K562 (cell line): ENCODE results near the gene PALM3. TPM values are rescaled to one million over a fixed set of nuclear protein-coding genes. Genes with fewer than 3 reads are reported as not detected.

Experiments
- BMI1 ChIP-seq: fragments of 150-350 bp; IDR thresholded peaks from 2 replicates; pipeline ENCODE4 v1.6.1; 2014; ENCODE audit warnings: low read length
- CCNT2 ChIP-seq: IDR thresholded peaks from 2 replicates; pipeline ENCODE4 v1.6.1; 2011; ENCODE audit warnings: borderline replicate concordance, low read depth, mild to moderate bottlenecking, moderate library complexity, mixed read lengths, low read length; ENCODE audit not compliant: insufficient read length; ENCODE audit errors: extremely low read depth
- FOXK1 ChIP-seq: sonication (generic); formaldehyde crosslinking; IDR thresholded peaks from 2 replicates; pipeline ENCODE4 v1.8.0; 2022; ENCODE audit warnings: missing genetic modification reagents, mild to moderate bottlenecking, borderline replicate concordance
- GTF2E2 ChIP-seq: fragments of 200-800 bp; sonication (Bioruptor generic); IDR thresholded peaks from 2 replicates; pipeline ENCODE4 v1.6.1; 2016; ENCODE audit warnings: missing genetic modification characterization, missing compliant biosample characterization
- HCFC1 ChIP-seq: IDR thresholded peaks from 2 replicates; pipeline ENCODE4 v1.6.1; 2012; ENCODE audit warnings: low read depth, low read length, improper control_type of control experiment
- KLF16 ChIP-seq: IDR thresholded peaks from 2 replicates; pipeline ENCODE4 v1.6.1; 2016; ENCODE audit warnings: antibody characterized with exemption
- MTA3 ChIP-seq: fragments of 450-650 bp; formaldehyde crosslinking; IDR thresholded peaks from 2 replicates; pipeline ENCODE4 v1.6.1; 2017; ENCODE audit warnings: mild to moderate bottlenecking, borderline replicate concordance
- SREBF1 ChIP-seq: fragments of 150-350 bp; IDR thresholded peaks from 2 replicates; pipeline ENCODE4 v1.6.1; 2014; ENCODE audit warnings: antibody characterized with exemption, low read depth, low read length, borderline replicate concordance
- STAT5B ChIP-seq: fragments of 250-450 bp; sonication (Bioruptor Pico); IDR thresholded peaks from 2 replicates; pipeline ENCODE4 v1.8.0; 2021; ENCODE audit warnings: mild to moderate bottlenecking, inconsistent platforms
- TCF7L2 ChIP-seq: fragments of 150-350 bp; IDR thresholded peaks from 2 replicates; pipeline ENCODE4 v1.6.1; 2016; ENCODE audit warnings: low read depth, mild to moderate bottlenecking, low read length, moderate library complexity
- TCFL5 ChIP-seq: fragments of 250-450 bp; sonication (Bioruptor Pico); conservative IDR thresholded peaks from 2 replicates; pipeline ENCODE4 v1.6.1; 2021; ENCODE audit warnings: mild to moderate bottlenecking, moderate library complexity, matching md5 sums
- TEAD4 ChIP-seq, 2 experiments: sonication (generic) in 1 of 2; formaldehyde crosslinking in 1 of 2; IDR thresholded peaks; 2 replicates each; pipeline versions ENCODE4 v1.6.1 to v1.8.0; 2012 to 2022; ENCODE audit warnings: borderline replicate concordance in 1 of 2, inconsistent platforms in 1 of 2, low read length in 1 of 2, mild to moderate bottlenecking in 1 of 2, missing genetic modification reagents in 1 of 2
- U2AF1 ChIP-seq: fragments of 200-400 bp; formaldehyde crosslinking; optimal IDR thresholded peaks from 2 replicates; pipeline ENCODE3; 2017; ENCODE audit warnings: mild to moderate bottlenecking, low read depth, low read length, moderate library complexity
- U2AF2 ChIP-seq: fragments of 200-400 bp; formaldehyde crosslinking; optimal IDR thresholded peaks from 2 replicates; pipeline ENCODE3; 2017; ENCODE audit warnings: low read depth, mild to moderate bottlenecking, low read length
- ZNF436 ChIP-seq: fragments of 250-450, 450-650 bp; sonication (Bioruptor Pico); formaldehyde crosslinking; IDR thresholded peaks from 2 replicates; pipeline ENCODE4 v1.7.0; 2020; ENCODE audit warnings: mild to moderate bottlenecking
- polyA plus RNA-seq, 8 experiments: library from polyadenylated mRNA; depleted of rRNA in 4 of 8; stranded (reverse) in 5 of 8; unstranded in 3 of 8; fragments of >200 nt; fragmentation: Nextera tagmentation in 2 of 8; fragmentation: Illumina TruSeq in 1 of 8; extraction: Ambion mirVana in 2 of 8; extraction: Trizol in 1 of 8; gene quantifications; 2 replicates each; pipeline versions ENCODE4 v1.2.1 to v1.2.3, GENCODE V29; 2011 to 2014; ENCODE audit warnings: inconsistent platforms in 1 of 8, missing spikeins in 1 of 8
- total RNA-seq, 7 experiments: library from RNA; depleted of rRNA in 6 of 7; stranded (reverse); fragments of >200 nt in 6 of 7; fragmentation: Illumina TruSeq in 2 of 7; extraction: Trizol in 2 of 7; gene quantifications; 2 replicates each; pipeline versions ENCODE4 v1.2.1 to v1.2.3, GENCODE V29; 2011 to 2021; ENCODE audit warnings: low replicate concordance in 1 of 7
- TF ChIP-seq, protein P1 (sequence below): fragments of 250-450 bp; sonication (Bioruptor Pico); IDR thresholded peaks from 2 replicates; pipeline ENCODE4 v1.4.0; 2020; ENCODE audit warnings: borderline replicate concordance
- TF ChIP-seq, protein P2 (sequence below): fragments of 250-450 bp; sonication (Bioruptor Pico); IDR thresholded peaks from 2 replicates; pipeline ENCODE4 v1.4.0; 2020; ENCODE audit warnings: mild to moderate bottlenecking, moderate library complexity
- TF ChIP-seq, protein P3 (sequence below): sonication (generic); formaldehyde crosslinking; IDR thresholded peaks from 2 replicates; pipeline ENCODE4 v1.8.0; 2022; ENCODE audit warnings: missing genetic modification reagents, mild to moderate bottlenecking, moderate library complexity, borderline replicate concordance
- TF ChIP-seq, protein P4 (sequence below): fragments of 250-450 bp; sonication (Bioruptor Pico); IDR thresholded peaks from 2 replicates; pipeline ENCODE4 v1.4.0; 2020
- TF ChIP-seq, protein P5 (sequence below): IDR thresholded peaks from 3 replicates; pipeline ENCODE4 v1.6.1; 2011; ENCODE audit warnings: borderline replicate concordance, mild to moderate bottlenecking; ENCODE audit not compliant: insufficient read length, insufficient read depth

Gene PALM3
- total and polyA plus RNA-seq, 9 of the 15 experiments (the other 6 are each of a cell fraction or from before 2014, with no cell fraction given) = 0.07 to 9.3 (median 3.3) TPM

DNA sequence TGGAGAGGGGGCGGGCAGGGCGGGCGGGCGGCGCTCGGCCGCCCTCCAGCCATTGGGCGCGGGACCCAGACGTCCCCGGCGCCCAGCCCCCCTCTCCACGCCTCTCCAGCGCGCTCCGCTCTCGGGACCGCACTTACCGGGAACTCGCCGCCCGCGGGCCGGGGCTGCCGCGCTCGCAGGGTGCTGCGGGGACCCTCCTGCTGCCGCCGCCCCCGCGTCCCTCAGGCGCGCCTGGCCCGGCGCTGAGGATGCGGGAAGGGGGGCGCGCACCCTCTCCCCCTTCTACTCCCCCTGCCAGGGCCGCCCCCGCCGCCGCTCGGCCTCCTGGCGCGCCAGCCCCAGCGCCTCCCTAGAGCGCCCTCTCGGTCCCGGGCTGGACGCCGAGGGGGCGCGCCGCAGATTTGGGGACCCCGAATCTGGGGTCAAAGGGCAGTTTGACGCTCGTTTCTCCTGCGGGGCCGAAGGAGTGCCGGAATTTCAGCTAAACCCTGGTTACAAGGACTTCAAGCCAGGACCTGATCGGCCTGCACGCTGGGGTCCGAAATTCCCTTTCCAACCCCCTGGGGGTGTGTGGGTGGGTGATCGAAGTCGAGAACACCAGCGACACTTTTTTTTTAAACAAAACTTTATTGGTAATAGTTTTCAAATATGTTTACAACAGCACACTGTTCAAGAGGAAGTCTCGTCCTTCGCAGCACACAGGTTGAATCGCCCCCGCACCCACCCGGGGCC lies 29.4 kb upstream of the PALM3 start (continued):
- peak; percentile 65 for TF ChIP-seq CCNT2
- TF ChIP-seq U2AF1 = no peak
- no peak for TF ChIP-seq KLF16
- no peak for TF ChIP-seq SREBF1
- TF ChIP-seq TCFL5 = no peak
- peak; percentile 90; the same call in 1 of the 2 replicates for TF ChIP-seq MTA3
- TF ChIP-seq TEAD4 (IDR thresholded peaks at IDR 0.05; ENCODE audit: low read length) = peak; percentile 58
- no peak for TF ChIP-seq TEAD4 (CRISPR knock-in tag; IDR thresholded peaks at IDR 0.05; ENCODE audit: borderline replicate concordance)
- TF ChIP-seq, protein P1, sequence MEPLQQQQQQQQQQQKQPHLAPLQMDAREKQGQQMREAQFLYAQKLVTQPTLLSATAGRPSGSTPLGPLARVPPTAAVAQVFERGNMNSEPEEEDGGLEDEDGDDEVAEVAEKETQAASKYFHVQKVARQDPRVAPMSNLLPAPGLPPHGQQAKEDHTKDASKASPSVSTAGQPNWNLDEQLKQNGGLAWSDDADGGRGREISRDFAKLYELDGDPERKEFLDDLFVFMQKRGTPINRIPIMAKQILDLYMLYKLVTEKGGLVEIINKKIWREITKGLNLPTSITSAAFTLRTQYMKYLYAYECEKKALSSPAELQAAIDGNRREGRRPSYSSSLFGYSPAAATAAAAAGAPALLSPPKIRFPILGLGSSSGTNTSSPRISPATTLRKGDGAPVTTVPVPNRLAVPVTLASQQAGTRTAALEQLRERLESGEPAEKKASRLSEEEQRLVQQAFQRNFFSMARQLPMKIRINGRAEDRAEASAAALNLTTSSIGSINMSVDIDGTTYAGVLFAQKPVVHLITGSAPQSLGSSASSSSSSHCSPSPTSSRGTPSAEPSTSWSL (CRISPR knock-in tag) = no peak
- TF ChIP-seq, protein P2, sequence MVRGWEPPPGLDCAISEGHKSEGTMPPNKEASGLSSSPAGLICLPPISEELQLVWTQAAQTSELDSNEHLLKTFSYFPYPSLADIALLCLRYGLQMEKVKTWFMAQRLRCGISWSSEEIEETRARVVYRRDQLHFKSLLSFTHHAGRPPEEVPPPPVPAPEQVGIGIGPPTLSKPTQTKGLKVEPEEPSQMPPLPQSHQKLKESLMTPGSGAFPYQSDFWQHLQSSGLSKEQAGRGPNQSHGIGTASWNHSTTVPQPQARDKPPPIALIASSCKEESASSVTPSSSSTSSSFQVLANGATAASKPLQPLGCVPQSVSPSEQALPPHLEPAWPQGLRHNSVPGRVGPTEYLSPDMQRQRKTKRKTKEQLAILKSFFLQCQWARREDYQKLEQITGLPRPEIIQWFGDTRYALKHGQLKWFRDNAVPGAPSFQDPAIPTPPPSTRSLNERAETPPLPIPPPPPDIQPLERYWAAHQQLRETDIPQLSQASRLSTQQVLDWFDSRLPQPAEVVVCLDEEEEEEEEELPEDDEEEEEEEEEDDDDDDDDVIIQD (CRISPR knock-in tag) = 0 out of 2 replicates have a peak, but pooled peaks have one; percentile 68
- TF ChIP-seq, protein P3, sequence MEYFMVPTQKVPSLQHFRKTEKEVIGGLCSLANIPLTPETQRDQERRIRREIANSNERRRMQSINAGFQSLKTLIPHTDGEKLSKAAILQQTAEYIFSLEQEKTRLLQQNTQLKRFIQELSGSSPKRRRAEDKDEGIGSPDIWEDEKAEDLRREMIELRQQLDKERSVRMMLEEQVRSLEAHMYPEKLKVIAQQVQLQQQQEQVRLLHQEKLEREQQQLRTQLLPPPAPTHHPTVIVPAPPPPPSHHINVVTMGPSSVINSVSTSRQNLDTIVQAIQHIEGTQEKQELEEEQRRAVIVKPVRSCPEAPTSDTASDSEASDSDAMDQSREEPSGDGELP = no peak
- no peak for TF ChIP-seq ZNF436
- no peak for TF ChIP-seq GTF2E2 (tag)
- no peak for TF ChIP-seq STAT5B
- TF ChIP-seq, protein P4, sequence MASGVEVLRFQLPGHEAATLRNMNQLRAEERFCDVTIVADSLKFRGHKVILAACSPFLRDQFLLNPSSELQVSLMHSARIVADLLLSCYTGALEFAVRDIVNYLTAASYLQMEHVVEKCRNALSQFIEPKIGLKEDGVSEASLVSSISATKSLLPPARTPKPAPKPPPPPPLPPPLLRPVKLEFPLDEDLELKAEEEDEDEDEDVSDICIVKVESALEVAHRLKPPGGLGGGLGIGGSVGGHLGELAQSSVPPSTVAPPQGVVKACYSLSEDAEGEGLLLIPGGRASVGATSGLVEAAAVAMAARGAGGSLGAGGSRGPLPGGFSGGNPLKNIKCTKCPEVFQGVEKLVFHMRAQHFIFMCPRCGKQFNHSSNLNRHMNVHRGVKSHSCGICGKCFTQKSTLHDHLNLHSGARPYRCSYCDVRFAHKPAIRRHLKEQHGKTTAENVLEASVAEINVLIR (CRISPR knock-in tag) = no peak
- no peak for TF ChIP-seq TCF7L2
- no peak for TF ChIP-seq U2AF2
- no peak for TF ChIP-seq HCFC1
- TF ChIP-seq, protein P5, sequence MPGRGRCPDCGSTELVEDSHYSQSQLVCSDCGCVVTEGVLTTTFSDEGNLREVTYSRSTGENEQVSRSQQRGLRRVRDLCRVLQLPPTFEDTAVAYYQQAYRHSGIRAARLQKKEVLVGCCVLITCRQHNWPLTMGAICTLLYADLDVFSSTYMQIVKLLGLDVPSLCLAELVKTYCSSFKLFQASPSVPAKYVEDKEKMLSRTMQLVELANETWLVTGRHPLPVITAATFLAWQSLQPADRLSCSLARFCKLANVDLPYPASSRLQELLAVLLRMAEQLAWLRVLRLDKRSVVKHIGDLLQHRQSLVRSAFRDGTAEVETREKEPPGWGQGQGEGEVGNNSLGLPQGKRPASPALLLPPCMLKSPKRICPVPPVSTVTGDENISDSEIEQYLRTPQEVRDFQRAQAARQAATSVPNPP = no peak
- no peak for TF ChIP-seq FOXK1 (CRISPR knock-in tag)
- no peak for TF ChIP-seq BMI1
